ENCODE results near the gene QRFP.

Gene QRFP

DNA sequence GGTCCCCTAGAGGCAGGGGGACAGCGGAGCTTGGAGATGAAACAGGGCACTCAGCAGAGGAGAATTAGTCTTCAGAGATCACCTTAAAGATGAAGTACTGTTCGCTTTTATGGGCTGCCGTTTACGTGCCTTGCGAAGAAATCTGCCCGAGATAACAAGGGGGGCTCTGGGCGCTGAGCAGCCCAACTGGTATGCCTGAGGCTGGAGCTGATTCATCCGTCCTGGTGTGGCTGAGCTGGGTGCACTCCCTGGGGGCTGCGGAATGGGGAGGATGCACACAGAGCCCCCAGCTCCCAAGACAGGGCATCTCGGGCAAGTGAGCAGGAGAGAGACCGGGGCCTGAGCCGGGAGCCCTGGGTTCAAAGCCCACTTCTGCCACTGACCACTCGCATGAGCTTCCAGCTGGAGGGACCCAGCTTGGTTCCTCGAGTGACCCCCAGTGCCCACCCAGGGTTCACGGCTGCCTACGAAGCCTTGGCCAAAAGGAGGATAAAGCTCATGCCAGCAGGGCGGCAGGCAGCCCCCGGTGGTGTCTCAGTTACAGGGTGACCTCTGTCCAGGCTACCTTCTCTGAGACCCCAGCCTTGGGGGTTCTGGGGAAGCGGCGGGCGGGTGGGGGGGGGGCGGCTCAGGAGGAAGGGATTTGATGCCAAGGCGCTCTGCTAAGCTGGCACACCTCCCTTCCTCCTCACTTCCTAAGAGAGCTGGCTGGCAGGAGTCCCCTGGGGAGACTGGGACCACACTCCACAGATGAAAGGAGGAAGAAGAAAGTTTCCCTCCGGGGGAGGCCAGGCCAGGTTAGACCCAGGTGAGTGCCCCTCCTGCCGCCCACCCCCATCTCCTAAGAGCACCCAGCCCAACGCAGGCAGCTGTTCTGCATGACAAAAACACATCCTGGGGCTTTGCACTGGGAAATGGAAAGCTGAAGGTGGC lies 36.8 kb upstream of the QRFP start:
- DNase-seq: no peak

DNA sequence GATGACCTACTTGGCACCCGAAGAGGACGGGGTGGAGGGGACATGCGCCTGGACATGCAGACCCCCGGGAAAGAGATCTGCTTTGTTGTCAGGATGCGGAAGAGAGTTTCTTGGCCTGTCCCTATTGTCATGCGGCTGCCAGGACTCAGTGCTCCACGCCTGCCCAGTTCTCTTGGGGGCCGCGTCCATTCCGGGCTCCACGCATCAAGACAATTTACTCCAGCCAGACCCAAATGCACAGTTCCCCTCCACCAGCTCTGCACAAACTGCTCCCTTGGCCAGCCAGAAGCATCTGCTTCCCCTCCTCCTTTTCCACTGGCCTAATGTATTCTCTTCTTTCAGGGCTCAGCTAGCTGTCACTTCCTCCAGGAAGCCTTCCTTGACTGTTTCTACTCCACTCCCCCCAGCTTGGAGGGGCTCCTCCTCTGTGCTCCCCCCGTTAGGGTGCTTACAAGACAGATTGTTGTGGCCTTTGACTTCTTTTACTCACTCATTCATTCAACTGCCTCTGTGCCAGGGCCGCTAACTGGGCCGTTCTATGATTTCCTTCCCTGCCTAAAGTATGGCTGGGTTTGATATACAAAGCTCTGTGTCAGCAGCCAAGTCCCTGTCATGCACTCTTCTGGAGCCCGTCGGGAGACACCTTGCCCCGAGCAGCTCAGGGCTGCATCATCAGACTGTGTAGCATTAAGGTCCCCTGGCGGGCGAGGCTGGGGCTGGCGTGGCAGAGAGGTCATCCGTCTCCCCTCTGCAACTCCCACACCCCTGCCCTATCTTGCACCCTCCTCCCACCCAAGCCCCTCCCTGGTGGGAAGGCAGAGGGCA lies 35.9 kb upstream of the QRFP start:
- no peak for DNase-seq

DNA sequence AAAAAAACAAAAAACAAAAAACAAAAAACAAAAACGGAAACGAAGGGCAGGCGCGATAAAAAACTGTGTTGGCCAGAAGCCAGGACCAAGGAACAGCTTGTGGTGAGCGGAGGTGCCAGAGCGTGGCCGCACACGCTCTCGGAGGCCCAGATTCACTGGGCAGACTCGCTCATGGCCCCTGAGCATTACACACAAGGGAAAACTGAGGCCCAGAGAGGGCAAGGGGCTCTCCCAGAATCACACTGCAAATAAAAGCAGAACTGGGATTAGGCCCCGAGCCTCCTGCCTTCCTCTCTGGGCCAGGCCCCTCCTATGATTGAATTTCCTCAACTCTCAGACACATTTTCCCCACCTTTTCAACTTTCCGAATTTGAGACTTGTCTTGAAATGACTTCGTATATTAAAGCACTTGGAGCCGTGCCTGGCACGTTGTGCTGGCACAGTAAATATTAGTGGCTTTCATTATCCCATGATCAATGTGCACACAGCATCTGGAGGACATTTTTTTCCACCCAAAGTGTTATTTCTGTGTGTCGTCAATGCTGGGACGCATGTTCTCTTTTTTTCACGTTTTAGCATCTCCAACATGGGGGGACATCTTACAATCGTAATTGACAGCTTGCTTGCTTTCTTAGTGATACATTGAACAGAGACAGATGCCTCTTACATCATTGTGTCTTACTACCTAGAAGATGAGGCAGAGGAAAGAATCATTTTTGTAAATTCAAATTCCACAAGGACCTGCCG lies 35.1 kb upstream of the QRFP start:
- no peak for DNase-seq

DNA sequence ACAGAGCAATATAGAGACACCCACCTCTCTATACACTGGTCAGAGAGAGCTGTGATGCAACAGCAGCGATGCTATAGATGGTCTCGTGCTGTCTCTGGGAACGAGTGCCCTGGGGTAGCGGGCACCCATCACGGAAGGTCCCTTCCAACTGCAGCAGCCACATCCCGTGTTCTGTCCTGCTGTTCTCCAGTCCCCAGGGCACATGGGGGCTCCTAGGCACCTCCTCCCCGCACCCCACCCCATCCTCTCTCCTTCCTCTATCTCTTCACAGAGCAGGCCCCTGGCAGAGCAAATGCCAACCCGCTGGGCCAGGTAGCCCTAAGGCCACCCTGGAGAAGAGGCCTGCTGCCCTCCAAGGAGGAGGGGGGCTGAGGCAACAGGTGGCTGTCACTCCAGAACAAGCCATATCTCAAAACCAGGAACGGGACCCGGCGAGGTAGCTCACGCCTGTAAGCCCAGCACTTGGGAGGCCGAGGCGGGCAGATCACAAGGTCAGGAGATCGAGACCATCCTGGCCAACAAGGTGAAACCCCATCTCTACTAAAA lies 34.3 kb upstream of the QRFP start:
- no peak for DNase-seq

DNA sequence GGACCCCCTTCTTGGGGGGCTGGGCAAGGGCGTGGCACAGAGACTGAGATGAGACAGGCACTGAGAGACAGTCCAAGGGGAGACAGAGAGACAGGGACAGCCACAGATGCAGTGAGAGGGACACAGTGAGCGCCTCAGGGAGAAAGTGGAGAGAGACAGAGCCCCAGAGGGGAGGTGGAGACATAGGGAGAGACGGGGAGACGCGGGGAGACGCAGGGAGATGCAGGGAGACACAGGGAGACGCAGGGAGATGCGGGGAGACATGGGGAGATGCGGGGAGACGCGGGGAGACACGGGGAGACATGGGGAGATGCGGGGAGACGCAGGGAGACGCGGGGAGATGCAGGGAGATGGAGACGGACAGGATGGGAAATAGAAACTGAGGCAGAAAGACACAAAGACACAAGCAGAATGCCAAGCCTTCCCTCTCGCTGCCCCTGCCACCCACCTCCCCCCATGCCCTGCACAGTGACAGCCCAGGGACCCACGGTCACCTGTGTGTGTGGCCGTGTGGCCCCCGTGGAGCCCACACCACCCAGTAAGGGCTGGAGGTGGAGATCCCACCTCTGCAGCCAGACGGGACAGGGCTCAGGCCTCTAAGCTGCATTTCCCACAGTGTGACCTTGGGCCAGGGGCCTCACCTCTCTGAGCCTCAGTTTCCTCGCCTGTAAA lies 33.7 kb upstream of the QRFP start:
- no peak for DNase-seq

DNA sequence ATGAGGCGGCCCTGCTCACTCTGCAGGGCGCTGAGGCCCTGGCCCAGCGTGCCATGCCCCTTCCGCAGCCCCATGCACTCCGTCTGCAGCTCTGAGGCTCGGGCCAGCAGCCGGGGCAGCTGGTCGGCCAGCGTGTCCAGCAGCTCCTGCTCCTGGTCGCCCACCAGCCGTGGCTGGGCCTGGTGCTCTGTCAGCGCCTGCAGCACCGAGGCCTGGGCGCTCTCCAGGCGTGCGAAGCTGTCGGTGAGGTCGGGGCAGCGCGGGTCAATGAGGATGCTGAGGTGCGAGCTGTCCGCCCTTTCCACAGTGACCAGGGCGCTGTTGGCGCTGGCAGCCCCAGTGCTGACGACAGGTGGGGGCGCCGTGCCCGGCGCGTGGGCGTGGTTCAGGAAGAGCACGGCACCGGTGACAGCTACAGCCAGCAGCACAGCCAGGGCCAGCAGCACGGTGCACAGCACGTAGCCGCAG lies 33.0 kb upstream of the QRFP start:
- DNase-seq: no peak

DNA sequence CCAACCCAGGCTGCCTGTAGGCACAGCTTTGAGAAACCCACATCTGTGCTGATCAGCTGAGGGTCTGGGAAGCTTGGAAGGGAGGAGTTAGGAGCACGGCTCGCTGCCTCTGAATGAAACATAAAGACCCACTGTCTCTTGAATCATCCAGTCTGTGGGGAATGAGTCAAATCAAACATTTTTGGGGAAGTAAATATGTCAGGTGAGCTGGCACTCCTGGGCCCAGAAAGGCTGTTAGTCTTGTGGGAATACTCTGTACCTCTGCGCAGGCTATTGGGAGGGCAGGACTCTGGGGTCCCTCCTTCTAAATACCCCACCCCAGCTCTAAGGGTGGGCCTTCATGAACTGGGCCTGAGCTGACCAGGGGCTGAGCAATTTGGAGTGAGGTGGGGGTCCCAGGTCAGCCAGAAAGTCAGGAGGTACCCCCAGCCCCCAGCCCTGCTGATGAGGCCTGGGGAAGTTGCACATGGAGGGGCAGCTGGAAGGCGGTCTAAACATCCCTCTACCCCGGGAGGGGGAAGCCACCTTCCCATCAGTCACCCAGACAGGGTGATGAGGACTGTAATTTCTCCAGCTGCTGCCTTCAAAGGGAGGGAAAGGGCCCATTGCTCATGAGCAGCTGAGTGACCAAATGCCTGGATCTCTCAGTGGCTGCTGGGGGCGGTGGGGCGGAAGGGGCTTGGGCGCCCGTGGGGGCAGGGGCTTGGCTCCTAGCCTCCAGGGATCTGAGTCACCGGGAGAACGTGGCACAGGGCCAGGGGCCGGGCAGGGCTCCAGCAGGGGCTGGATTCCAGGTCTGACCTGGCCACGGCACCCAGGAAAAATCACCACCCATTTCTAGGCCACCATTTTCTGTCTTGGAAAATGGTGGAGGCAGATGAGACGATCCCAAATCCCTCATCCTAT lies 31.6 kb upstream of the QRFP start:
- no peak for DNase-seq

DNA sequence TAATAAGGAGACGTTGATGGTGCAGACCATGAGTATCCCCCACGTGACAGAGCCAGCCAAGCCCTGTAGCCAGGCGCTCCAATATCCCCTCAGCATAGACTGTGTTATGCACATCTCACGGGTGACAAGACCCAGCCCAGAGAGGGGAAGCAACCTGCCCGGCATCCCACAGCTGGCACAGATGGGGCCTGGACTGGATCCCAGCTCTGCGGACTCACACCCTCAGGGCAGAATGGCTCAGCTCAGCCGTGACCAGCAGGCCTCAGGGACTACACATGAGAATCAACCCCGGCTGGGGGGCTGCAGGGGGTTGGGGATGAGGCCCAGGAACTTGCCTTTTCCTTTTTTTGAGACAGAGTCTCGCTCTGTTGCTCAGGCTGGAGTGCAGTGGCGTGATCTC lies 30.7 kb upstream of the QRFP start:
- no peak for DNase-seq

DNA sequence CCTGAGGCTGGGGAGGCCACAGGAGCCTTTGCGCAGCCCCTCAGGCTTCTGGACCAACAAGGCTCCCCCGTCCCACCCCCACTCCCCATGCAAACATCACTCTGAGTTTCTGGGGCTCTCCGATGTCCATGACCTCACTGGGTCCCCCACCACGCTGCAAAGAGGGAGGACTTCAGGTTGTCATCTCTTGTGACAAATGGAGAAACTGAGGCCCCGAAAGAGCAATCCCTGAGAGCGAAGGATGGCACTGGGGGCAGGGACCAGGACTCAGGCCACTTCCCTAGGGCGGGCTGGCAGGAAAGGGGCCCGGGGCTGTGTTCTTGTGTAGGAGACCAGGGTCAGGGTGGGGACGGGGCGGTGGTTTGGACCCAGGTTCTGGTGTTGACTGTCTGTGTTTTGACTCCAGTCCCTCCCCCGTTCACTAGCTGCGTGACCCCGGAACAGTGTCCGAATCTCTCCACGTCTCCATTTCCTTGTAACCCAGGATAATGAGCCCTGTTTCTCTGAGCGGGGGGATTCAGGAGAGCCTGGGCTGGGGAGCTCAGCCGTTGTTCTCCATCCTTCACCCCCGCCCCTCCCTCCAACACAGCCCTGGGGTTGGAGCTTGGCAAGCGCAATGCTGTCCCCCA lies 28.6 kb upstream of the QRFP start:
- DNase-seq: no peak

DNA sequence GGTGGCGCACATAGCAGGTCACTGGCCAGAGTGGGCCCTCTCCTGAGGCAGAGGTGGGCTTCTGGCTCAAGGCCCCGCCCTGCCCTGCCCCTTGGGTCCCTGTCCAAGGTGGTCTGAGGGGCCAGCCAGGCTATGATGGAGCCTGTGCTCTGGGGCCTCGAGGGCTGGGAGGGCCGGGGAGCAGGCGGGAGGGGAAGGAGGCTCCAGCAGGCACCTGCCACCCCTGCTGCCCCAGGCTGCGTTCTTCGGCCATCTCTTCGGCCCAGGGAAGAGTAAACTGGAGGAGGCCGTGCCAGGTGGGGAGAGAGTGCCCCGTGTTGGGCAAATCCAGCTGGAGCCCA lies 27.8 kb upstream of the QRFP start:
- no peak for DNase-seq

DNA sequence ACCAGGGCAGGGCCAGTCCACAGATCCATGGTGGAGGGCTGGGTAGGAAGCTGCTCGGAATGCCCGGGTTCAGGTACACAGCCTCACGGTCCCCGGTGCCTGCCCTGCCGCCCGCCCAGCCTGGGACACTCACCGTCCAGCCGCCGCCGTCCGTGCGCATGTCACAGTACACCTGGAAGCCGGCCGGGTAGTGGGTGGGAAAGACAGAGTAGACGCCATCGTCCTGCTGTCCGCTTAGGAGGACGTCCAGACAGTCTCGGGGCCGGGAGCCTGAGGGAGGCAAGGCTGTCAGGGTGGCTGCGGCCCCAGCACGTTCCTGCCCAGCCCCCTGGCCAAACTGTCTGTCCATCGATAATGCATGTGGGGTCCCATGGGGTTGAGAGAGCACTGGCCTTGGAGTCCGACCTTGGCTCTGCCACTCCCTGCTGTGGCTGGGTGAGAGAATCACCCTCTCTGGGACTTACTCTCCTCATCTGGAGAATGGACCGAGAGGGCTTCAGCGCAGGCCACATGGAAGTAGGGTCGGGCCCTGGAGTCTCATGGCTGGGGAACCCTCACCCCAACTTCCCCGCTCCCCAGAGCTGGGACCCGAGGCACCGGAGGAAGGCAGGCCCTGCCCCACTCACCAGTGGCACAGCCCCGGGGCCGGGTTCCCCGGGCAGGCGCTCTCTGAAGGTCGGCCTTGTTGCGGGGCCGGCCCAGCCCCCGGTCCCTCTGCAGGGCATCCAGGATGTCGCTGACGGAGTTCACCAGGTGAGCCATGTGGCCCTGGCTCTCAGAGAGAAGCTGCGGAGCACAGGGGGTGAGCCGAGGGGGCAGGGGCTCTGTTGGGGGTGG lies 27.2 kb upstream of the QRFP start:
- DNase-seq: no peak

DNA sequence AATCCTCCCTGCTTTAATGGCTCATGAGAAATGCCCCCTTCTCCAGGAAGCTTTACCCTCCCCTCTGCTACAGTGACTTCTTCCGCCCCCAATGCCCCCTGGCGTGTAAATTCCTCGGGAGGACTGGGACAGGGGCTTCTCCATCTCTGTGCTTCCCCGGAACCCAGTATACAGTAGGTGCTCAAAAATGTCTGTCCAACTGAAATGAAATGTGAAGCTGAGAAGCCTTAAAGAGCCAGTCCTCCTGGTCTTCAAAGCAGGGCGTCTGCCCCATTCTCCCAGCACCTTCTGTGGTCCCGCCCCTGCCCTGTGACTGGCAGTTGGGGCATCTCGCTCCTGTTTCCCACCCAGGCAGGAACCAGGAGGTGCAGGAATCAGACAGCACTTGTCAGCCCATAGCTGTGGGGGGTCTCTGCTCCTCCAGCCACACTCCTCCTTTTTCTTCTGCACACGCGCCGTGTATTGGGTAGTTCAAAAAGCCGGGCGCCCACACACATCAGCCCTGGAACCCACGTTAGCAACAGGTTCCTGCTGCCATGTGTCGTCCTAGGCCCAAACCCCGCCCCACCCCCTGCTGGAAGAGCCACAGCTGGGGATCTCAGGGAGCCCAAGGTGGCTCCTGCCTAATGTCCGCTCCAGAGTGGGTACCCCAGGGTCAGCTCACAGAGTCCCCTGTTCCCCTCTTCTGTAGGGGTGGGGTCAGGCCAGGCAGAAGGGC lies 26.4 kb upstream of the QRFP start:
- DNase-seq: no peak

DNA sequence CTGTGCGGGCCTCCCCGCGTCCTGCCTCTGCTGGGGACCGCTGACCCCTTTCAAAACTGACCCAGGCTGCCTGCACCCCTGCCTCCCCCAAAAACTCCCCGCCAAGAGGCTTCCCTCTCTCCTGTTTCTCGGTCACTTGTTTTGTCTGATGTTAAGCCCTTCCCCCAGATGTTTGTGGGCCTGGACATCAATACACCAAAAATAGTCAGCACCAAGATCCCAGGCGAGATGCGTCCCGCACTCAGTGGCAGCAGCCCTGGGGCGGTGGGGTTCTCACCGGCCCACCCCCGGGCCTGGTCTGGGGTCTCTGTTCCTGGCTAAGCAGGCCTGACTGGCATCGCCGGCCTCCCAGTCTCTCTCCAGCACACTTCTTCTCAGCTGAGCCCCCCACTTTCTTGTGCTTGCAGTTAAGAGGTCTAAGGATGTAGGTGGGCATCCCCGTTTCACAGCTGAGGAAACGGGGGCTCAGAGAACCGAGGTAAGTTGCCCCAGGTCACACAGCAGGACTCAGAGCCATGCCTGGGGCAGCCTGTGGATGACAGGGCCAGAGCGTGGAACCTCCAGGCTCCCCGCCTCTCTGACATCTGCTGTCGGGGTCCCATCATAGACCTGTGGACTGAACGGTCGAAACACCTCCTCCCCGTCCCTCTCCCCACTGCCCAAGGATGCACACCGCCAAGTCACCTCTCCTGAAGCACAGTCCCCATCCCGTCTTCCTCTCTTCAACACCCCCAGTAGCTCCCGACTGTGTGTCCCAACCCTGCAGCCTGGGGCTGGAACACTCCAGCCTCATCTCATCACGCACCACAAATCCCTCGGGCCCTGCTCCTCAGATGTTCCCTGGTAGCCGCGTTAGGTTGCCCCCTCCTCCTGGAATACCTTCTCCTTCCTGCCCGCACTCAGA lies 25.6 kb upstream of the QRFP start:
- no peak for DNase-seq

DNA sequence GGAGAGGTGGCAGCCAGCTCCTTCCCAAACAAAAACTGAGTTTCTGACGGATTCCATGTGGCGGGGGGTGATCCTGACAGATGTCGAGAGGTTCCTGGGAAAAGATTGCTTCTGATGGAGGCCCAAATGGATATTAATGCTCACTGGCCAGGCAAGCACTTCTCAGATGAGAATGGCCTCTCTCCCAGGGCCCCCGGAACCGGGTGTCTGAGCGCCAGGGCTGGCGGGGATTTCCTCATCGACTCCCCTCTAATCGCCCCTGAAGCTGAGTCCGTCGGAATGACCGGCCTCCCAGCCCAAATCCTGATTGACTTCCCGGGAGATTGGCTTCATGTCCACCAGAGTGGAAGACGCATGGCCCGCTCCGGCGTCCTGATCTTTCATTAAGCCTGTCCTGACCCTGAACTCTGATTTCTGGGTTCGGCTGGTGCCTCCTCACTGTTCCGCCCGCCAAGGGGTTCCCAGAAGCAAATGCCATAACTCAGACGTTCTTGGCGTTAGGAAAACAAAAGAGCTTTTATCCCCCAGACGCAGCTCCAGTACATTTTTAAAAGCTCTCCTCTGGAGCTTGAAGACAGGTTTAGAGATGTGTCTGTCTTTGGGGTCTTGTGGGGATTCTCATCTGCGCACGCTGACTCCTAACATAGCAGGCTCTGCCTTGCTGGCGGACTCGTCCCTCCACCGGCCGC lies 24.8 kb upstream of the QRFP start:
- no peak for DNase-seq

DNA sequence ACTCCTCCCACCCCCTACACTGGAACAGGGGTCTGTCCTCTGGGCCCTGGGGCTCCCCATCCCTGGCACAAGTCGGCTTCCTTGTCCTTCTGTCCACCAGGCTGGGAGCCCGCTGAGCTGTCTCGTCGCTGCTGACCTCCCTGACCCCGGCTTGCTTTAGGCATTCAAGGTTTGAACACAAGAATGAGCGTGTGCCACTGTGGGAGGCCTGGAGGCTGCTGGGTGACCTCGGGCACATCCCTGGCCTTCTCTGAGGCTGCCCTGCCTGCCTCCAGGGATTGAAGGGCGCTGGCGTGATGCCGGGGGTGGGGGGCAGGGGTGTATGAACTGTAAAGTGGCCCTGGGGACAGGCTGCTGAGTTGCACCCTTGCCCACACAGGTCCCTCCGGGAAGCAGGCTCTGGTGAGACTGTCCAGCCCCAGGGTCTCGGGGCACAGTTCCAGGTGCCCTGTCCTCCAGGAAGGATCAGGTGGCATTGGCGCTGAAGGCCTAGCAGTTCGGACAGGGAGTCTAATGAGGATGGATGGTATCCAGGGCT lies 24.2 kb upstream of the QRFP start:
- DNase-seq: no peak

DNA sequence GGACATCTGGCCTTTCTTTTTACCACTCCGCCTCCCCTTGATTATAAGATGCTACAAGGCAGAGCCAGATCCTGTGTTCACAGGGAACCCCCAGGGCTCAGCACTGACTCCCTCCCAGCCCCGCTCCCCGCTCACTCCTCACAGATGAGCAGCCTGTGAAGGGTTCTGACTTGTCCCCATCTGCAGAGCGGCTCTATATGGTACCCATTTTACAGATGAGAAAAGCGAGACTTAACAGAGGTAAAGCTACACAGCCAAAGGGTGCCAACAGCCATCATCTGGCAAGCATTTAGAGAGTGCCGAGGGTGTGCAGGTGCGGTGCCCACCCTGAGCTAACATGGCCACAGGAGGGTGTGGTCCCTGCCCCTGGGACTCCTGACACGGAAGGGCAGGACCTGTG lies 23.6 kb upstream of the QRFP start:
- no peak for DNase-seq

DNA sequence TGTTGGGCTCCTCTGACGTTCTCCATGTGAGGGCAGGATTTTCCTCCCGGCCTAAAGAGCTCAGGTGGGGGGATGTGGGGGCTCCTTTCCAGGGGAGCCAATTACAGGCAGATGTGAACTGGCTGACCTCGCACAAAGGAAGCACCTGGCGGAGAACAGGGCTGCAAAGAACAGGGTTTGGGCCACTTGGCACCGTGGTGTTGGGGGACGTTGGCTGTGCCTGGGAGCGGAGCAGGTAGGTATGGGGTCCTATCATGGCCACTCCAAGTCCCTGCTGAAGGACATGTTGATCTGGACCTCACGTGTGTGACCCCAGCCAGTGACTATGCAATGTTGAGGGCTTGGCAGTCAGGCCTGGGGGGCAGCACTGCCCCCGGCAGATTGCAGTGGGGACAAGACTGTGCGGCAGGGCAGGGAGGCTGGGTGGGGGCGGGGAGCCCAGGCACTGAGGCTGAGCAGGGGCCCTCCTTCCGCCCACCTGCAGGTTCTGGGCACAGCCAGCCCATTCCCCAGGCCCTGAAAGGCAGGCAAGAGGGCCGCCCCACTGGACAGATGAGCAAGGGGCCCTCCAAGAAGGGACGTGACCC lies 23.0 kb upstream of the QRFP start:
- DNase-seq: no peak
